WTC11 (cell line): ENCODE measurements around the gene LIN28A. TPM values are rescaled to one million over a fixed set of nuclear protein-coding genes. Genes with fewer than 3 reads are reported as not detected.

Source experiments
- ATAC-seq: fragments of 200-7000 bp; cut with Tn5 transposase; 2 replicates; pipeline ENCODE4 v1.10.0; 2021; ENCODE audit warnings: mild to moderate bottlenecking, moderate library complexity
- CTCF ChIA-PET: fragments of 300-600 bp; sonication (Branson Sonifier 250); formaldehyde crosslinking; loops from one replicate; lab custom pipeline; 2021; ENCODE audit warnings: antibody characterized with exemption; lab: Charles Lee
- POLR2A ChIA-PET: fragments of 350-600 bp; sonication (Branson Sonifier 250); formaldehyde crosslinking; loops from one replicate; lab custom pipeline; 2021; ENCODE audit warnings: antibody characterized with exemption; lab: Charles Lee
- DNase-seq: peaks from one replicate; pipeline ENCODE4 v3.0.0; 2021; ENCODE audit warnings: low spot score
- H3K27ac Mint-ChIP-seq: 2 replicates; pipeline ENCODE4 v1.8.0; 2021; ENCODE audit warnings: mixed read lengths
- H3K27me3 Mint-ChIP-seq: 2 replicates; pipeline ENCODE4 v1.8.0; 2021; ENCODE audit warnings: low read depth, mild to moderate bottlenecking, moderate library complexity, mixed read lengths
- H3K36me3 Mint-ChIP-seq: 2 replicates; pipeline ENCODE4 v1.8.0; 2021; ENCODE audit warnings: mixed read lengths
- H3K4me1 Mint-ChIP-seq: 2 replicates; pipeline ENCODE4 v1.8.0; 2022; ENCODE audit warnings: mixed read lengths
- H3K4me3 Mint-ChIP-seq: 2 replicates; pipeline ENCODE4 v1.8.0; 2021; ENCODE audit warnings: mild to moderate bottlenecking, moderate library complexity, mixed read lengths
- H3K9me3 Mint-ChIP-seq: 2 replicates; pipeline ENCODE4 v1.8.0; 2021; ENCODE audit warnings: mixed read lengths
- CREB1 ChIP-seq: sonication (generic); formaldehyde crosslinking; IDR thresholded peaks from 2 replicates; pipeline ENCODE4 v1.8.0; 2023; ENCODE audit warnings: mild to moderate bottlenecking, missing genetic modification reagents
- CREM ChIP-seq: sonication (generic); formaldehyde crosslinking; IDR thresholded peaks from 2 replicates; pipeline ENCODE4 v1.8.1; 2022; ENCODE audit warnings: mild to moderate bottlenecking, missing genetic modification reagents, moderate library complexity
- CTCF ChIP-seq: fragments of 200-600 bp; IDR thresholded peaks from 2 replicates; pipeline ENCODE4 v1.8.0; 2022; ENCODE audit warnings: antibody characterized with exemption
- ETV6 ChIP-seq: sonication (generic); formaldehyde crosslinking; IDR thresholded peaks from 2 replicates; pipeline ENCODE4 v1.8.1; 2022; ENCODE audit warnings: mild to moderate bottlenecking, missing genetic modification reagents
- FOXK1 ChIP-seq: sonication (generic); formaldehyde crosslinking; IDR thresholded peaks from 2 replicates; pipeline ENCODE4 v1.8.0; 2022; ENCODE audit warnings: mild to moderate bottlenecking, moderate library complexity, missing genetic modification reagents
- MAX ChIP-seq: sonication (generic); formaldehyde crosslinking; IDR thresholded peaks from 2 replicates; pipeline ENCODE4 v1.8.0; 2022; ENCODE audit warnings: mild to moderate bottlenecking, missing genetic modification reagents
- MXD4 ChIP-seq: fragments of 250-450 bp; sonication (Bioruptor Pico); IDR thresholded peaks from 2 replicates; pipeline ENCODE4 v1.8.0; 2021; ENCODE audit warnings: mild to moderate bottlenecking, moderate library complexity, borderline replicate concordance
- MYBL2 ChIP-seq: sonication (generic); formaldehyde crosslinking; IDR thresholded peaks from 2 replicates; pipeline ENCODE4 v1.8.1; 2023; ENCODE audit warnings: mild to moderate bottlenecking, moderate library complexity, missing genetic modification reagents
- PRRX2 ChIP-seq: fragments of 250-450 bp; sonication (Bioruptor Pico); IDR thresholded peaks from 2 replicates; pipeline ENCODE4 v1.8.0; 2021; ENCODE audit warnings: mild to moderate bottlenecking
- SP1 ChIP-seq: sonication (generic); formaldehyde crosslinking; conservative IDR thresholded peaks from 2 replicates; pipeline ENCODE4 v1.8.1; 2022; ENCODE audit warnings: missing genetic modification reagents
- TCF7 ChIP-seq: sonication (generic); formaldehyde crosslinking; IDR thresholded peaks from 2 replicates; pipeline ENCODE4 v1.8.0; 2022; ENCODE audit warnings: mild to moderate bottlenecking, low read depth, missing genetic modification reagents, moderate library complexity
- ZNF121 ChIP-seq: sonication (generic); formaldehyde crosslinking; IDR thresholded peaks from 2 replicates; pipeline ENCODE4 v1.8.0; 2023; ENCODE audit warnings: missing genetic modification reagents
- ZNF317 ChIP-seq: sonication (generic); formaldehyde crosslinking; IDR thresholded peaks from 2 replicates; pipeline ENCODE4 v1.8.1; 2023; ENCODE audit warnings: low read depth, mild to moderate bottlenecking, moderate library complexity, missing genetic modification reagents, borderline replicate concordance
- total RNA-seq: library from RNA; stranded (reverse); gene quantifications from 3 replicates; pipeline ENCODE4 v1.2.3, GENCODE V29; 2021
- TF ChIP-seq, protein P1 (sequence below): fragments of 250-450 bp; sonication (Bioruptor Pico); conservative IDR thresholded peaks from 2 replicates; pipeline ENCODE4 v1.9.0; 2021; ENCODE audit warnings: mild to moderate bottlenecking
- TF ChIP-seq, protein P2 (sequence below): sonication (generic); formaldehyde crosslinking; conservative IDR thresholded peaks from 2 replicates; pipeline ENCODE4 v1.8.1; 2022; ENCODE audit warnings: mild to moderate bottlenecking, missing genetic modification reagents
- TF ChIP-seq, protein P3 (sequence below): sonication (generic); formaldehyde crosslinking; IDR thresholded peaks from 2 replicates; pipeline ENCODE4 v1.8.0; 2023; ENCODE audit warnings: missing genetic modification reagents, mild to moderate bottlenecking, borderline replicate concordance
- TF ChIP-seq, protein P4 (sequence below): sonication (generic); formaldehyde crosslinking; IDR thresholded peaks from 2 replicates; pipeline ENCODE4 v1.8.1; 2022; ENCODE audit warnings: mild to moderate bottlenecking, moderate library complexity, missing genetic modification reagents

LIN28A gene
- total RNA-seq, 1 experiment from 2014 or later, result 1,251 TPM

- TF ChIP-seq MXD4 (CRISPR knock-in tag) (no peak), CTCF (no peak), ZNF317 (CRISPR knock-in tag) (no peak), ZNF121 (CRISPR knock-in tag) (no peak), MYBL2 (CRISPR knock-in tag) (no peak), PRRX2 (CRISPR knock-in tag) (no peak), SP1 (CRISPR knock-in tag) (no peak), CREB1 (CRISPR knock-in tag) (no peak)
- TF ChIP-seq, protein P1, sequence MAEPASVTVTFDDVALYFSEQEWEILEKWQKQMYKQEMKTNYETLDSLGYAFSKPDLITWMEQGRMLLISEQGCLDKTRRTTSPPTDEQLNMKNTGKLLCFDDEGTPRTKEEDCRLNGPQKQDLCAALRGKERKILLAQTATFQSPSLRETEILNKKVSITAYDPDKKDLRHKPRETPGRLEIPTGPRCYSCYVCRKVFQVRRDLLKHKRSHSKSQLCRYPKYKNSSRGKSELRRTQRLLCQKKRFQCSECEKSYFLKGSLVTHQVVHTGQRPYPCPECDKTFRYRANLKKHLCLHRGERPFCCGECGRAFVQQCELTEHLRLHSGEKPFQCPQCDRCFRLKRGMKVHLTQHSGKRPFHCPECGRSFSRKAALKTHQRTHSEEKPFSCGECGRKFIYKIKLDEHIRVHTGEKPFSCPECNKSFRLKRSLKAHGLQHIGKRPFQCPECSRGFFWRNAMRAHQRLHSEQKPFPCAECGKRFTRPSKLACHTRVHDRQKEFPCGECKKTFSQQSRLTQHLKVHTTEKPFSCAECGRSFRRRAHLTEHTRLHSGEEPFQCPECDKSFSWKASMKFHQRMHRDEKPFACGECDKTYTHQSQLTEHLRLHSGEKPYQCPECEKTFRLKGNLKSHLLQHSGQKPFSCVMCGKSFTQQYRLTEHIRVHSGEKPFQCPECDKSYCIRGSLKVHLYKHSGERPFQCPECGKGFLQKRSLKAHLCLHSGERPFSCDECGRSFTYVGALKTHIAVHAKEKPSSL (CRISPR knock-in tag), result no peak
- TF ChIP-seq, protein P2, sequence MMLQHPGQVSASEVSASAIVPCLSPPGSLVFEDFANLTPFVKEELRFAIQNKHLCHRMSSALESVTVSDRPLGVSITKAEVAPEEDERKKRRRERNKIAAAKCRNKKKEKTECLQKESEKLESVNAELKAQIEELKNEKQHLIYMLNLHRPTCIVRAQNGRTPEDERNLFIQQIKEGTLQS (CRISPR knock-in tag), result no peak
- TF ChIP-seq, protein P3, sequence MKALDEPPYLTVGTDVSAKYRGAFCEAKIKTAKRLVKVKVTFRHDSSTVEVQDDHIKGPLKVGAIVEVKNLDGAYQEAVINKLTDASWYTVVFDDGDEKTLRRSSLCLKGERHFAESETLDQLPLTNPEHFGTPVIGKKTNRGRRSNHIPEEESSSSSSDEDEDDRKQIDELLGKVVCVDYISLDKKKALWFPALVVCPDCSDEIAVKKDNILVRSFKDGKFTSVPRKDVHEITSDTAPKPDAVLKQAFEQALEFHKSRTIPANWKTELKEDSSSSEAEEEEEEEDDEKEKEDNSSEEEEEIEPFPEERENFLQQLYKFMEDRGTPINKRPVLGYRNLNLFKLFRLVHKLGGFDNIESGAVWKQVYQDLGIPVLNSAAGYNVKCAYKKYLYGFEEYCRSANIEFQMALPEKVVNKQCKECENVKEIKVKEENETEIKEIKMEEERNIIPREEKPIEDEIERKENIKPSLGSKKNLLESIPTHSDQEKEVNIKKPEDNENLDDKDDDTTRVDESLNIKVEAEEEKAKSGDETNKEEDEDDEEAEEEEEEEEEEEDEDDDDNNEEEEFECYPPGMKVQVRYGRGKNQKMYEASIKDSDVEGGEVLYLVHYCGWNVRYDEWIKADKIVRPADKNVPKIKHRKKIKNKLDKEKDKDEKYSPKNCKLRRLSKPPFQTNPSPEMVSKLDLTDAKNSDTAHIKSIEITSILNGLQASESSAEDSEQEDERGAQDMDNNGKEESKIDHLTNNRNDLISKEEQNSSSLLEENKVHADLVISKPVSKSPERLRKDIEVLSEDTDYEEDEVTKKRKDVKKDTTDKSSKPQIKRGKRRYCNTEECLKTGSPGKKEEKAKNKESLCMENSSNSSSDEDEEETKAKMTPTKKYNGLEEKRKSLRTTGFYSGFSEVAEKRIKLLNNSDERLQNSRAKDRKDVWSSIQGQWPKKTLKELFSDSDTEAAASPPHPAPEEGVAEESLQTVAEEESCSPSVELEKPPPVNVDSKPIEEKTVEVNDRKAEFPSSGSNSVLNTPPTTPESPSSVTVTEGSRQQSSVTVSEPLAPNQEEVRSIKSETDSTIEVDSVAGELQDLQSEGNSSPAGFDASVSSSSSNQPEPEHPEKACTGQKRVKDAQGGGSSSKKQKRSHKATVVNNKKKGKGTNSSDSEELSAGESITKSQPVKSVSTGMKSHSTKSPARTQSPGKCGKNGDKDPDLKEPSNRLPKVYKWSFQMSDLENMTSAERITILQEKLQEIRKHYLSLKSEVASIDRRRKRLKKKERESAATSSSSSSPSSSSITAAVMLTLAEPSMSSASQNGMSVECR (CRISPR knock-in tag), result no peak
- TF ChIP-seq, all 79 proteins: peak for 0
These were observed 14.9 kb upstream of the LIN28A start (continued) for GRCh38 chr1:26395754-26396153.

GRCh38 chr1:26399034-26399433 lies 11.6 kb upstream of the LIN28A start:
- Mint-ChIP-seq H3K4me3 (no peak overlapping the region), H3K27ac (no peak overlapping the region), H3K27me3 (no peaks in the 10 kb centered on the region), H3K36me3 (no peaks in the 10 kb centered on the region), H3K9me3 (no peaks in the 10 kb centered on the region), H3K4me1 (no peaks in the 10 kb centered on the region)
- CTCF ChIA-PET, result interaction anchor here (0.6 to 7.1 kb wide), 5 partner anchors 11 to 123 kb away, joined by 3 to 60 read pairs (median 3); no protein-coding TSS in a partner anchor
- ATAC-seq (no peak), DNase-seq (no peak)
- TF ChIP-seq MAX (CRISPR knock-in tag), result no peak
- TF ChIP-seq ETV6 (CRISPR knock-in tag), result no peak
- no peak for TF ChIP-seq FOXK1 (CRISPR knock-in tag)
- TF ChIP-seq, protein P4, sequence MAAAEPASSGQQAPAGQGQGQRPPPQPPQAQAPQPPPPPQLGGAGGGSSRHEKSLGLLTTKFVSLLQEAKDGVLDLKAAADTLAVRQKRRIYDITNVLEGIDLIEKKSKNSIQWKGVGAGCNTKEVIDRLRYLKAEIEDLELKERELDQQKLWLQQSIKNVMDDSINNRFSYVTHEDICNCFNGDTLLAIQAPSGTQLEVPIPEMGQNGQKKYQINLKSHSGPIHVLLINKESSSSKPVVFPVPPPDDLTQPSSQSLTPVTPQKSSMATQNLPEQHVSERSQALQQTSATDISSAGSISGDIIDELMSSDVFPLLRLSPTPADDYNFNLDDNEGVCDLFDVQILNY, result no peak
- no peak for TF ChIP-seq TCF7 (CRISPR knock-in tag)
- TF ChIP-seq CREM (CRISPR knock-in tag), result no peak
- POLR2A ChIA-PET, result no interaction called here
